ENCODE data around the gene TMEM150B.
"Not testable (repeated sequence)": the region's sequence is repeated elsewhere in the genome, so short reads cannot be mapped to it uniquely, and the experiment has no call there.

- TF ChIP-seq POLR2A (IDR thresholded peaks at IDR 0.05; ENCODE audit: low read depth, low read length); TAF1 (IDR thresholded peaks at IDR 0.05; ENCODE audit: borderline replicate concordance, low read depth, low read length): not testable (repeated sequence)
Observed at GRCh38 chr19:55329791-55330190, 4.7 kb upstream of the TMEM150B start.
